ENCODE measurements around the gene SNRPA1. TPM values are rescaled to one million over a fixed set of nuclear protein-coding genes. Genes with fewer than 3 reads are reported as not detected.

Gene SNRPA1
- total RNA-seq, 4 donors from 2014 or later = 28.4 to 50.6 (median 40.0) TPM

DNA sequence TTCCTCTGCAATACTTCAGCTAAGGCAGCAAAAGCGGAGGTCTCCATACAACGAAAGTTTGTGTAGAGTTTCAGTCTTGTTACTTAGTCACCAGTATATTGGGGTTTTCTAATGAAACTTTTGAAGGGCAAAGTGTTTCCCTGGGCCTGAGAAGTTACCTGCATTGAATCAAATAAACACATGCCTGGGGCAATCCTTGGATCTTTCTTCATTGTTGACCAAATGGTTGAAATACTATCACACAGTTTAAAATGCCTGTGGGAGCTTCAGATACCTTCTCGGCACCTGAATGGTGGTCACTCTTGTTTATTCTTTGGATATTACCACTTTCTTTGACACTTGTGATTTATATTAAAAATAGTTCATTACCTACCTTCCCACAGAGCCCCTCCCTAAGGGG, 42.2 kb downstream of the SNRPA1 start:
- Histone ChIP-seq H3K4me3 (peak overlapping the region; percentile 58 to 88 (median 69)), H3K9me3 (no peaks in the 10 kb centered on the region), H3K4me1 (peaks cover 0 to 44% (median 14%) of the 10 kb centered on the region in 4 donors), H3K27ac (peak overlapping the region in 2 of 4 donors; percentile 75 to 94), H3K36me3 (no peaks in the 10 kb centered on the region), H3K27me3 (no peaks in the 10 kb centered on the region)
- no peak for DNase-seq (ENCODE audit: low spot score in 2 of 2)
- TF ChIP-seq, protein P1, sequence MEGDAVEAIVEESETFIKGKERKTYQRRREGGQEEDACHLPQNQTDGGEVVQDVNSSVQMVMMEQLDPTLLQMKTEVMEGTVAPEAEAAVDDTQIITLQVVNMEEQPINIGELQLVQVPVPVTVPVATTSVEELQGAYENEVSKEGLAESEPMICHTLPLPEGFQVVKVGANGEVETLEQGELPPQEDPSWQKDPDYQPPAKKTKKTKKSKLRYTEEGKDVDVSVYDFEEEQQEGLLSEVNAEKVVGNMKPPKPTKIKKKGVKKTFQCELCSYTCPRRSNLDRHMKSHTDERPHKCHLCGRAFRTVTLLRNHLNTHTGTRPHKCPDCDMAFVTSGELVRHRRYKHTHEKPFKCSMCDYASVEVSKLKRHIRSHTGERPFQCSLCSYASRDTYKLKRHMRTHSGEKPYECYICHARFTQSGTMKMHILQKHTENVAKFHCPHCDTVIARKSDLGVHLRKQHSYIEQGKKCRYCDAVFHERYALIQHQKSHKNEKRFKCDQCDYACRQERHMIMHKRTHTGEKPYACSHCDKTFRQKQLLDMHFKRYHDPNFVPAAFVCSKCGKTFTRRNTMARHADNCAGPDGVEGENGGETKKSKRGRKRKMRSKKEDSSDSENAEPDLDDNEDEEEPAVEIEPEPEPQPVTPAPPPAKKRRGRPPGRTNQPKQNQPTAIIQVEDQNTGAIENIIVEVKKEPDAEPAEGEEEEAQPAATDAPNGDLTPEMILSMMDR (IDR thresholded peaks at IDR 0.05) = no peak
- TF ChIP-seq POLR2A (IDR thresholded peaks at IDR 0.05) (no peak), EP300 (IDR thresholded peaks at IDR 0.05) (no peak)
- WGBS, 2 donors = 47 to 55% methylated on average over 3 of the region's 3 CpGs

DNA sequence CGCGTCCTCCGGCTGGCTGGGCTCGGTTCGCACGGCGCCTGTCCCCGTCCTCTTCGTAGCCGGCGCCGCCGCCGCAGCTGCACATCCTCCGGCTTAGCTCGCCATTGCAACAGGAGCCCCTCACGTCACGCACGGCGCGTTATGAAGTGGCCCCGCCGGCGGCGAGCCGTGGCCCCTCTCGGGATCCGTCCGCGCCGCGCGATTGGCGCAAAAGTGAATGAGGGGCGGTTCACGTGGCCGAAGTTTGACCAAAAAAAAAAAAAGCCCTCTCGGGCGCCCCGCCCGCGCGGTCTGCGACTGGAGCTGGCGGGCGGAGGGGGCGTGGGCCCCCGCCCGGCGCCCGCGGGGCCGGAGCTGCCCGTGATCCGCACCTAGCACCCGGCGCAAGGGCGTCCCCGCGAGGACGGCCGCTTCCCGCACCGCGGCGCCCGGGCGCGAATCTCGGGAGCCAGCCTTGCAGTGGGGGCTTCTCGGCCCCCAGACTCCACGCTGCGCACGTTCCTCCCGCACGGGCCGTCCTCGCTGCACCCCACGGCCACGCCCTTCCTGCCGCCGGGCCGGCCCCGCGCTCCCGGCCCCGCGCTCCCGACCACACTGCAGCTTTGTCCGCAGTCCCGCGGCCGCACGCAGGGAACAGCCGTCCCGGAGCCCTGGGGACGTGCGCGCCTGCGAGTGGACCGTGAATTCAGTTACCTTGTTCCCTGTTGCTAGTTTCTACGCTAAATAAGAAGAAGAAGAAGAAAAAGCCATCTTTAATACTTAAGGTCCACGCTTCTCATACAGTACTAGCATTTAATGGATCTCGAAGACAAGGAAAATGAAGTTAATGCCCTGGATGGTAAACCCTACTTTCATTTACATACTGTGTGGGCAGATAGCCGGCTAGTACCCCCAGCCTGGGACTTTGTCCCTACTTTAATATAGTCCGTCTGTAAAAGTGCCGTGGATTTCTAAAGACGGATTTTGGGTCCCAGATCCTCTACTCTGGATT, 42.9 kb downstream of the SNRPA1 start, which contains the start of gene CHSY1:
CHSY1 (minus strand) TSS at position 219 of the 991 bp plus-strand sequence. CDS start 592 bp downstream, outside the sequence.
- Histone ChIP-seq H3K4me3 (peak within 1 kb of the TSS; percentile 71 to 88 (median 80)), H3K27ac (peak within 1 kb of the TSS; percentile 77 to 94 (median 80)), H3K27me3 (no peaks in the 10 kb centered on the region), H3K9me3 (no peaks in the 10 kb centered on the region), H3K4me1 (peaks cover 0 to 51% (median 16%) of the 10 kb centered on the region in 4 donors), H3K36me3 (no peaks in the 10 kb centered on the region)
- TF ChIP-seq, protein P1 (IDR thresholded peaks at IDR 0.05) = peak; percentile 10 to 47 (median 27)
- TF ChIP-seq EP300 (IDR thresholded peaks at IDR 0.05) (peak; percentile 75 to 96), POLR2A (IDR thresholded peaks at IDR 0.05) (peak; percentile 78 to 86)
- WGBS, 2 donors = 1 to 2% methylated on average over 26 to 74 of the region's 108 CpGs
- DNase-seq (ENCODE audit: low spot score in 2 of 2) = peak; percentile 87 to 91

DNA sequence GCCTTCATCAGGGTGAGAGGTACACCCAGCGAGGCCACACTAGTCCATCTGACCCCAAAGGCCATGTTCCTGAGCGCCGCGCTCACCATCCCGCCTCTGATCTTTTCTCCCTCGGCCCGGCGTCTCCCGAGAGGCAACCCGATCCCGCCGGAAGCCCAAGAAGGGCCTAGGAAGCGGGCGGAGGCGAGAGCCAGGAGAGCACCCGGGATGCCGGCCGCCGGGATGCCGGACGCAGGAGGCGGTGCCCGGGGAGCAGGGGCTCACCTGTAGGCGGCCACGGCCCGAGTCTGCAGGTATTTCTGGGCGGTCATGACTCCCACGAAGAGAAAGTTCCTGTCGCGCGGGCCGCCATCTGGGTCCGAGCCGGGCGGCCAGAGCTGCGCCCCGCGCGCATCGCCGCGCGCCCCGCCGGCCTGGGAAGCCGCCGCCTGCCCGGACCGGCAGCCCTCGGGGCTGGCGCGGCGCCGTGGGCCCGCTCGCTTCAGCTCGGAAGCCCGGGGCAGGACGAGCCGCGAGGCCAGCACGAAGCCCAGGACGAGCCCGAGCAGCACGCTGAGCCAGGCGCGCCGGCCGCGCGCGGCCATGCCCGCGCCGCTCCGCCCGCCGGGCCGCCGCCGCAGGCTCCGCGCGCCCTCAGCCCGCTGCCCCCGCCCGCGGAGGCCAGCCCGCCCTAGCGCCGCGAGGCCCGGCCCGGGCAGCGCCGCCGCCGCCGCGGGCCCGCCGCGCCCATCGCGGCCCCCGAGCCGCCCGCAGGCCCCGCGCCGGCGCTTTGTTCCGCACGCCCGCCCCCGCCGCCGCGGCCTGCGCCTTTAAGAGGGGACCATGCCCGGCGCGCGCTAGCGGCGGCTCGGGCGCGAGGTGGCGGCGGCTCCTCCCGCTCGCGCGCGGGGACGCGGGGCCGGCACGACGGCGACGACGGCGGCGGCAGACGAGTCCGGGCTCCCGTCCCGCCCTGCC, 43.9 kb downstream of the SNRPA1 start:
- Histone ChIP-seq H3K9me3 (no peaks in the 10 kb centered on the region), H3K36me3 (no peaks in the 10 kb centered on the region), H3K4me3 (peak overlapping the region; percentile 71 to 88 (median 80)), H3K4me1 (peaks cover 0 to 61% (median 21%) of the 10 kb centered on the region in 4 donors), H3K27me3 (no peaks in the 10 kb centered on the region), H3K27ac (peak overlapping the region; percentile 77 to 94 (median 80))
- no peak for TF ChIP-seq POLR2A (IDR thresholded peaks at IDR 0.05)
- TF ChIP-seq, protein P1 (IDR thresholded peaks at IDR 0.05) = peak in 1 of 5 experiments; percentile 11
- WGBS, 2 donors = 0 to 1% methylated on average over 37 to 70 of the region's 150 CpGs
- no peak for DNase-seq (ENCODE audit: low spot score in 2 of 2)

DNA sequence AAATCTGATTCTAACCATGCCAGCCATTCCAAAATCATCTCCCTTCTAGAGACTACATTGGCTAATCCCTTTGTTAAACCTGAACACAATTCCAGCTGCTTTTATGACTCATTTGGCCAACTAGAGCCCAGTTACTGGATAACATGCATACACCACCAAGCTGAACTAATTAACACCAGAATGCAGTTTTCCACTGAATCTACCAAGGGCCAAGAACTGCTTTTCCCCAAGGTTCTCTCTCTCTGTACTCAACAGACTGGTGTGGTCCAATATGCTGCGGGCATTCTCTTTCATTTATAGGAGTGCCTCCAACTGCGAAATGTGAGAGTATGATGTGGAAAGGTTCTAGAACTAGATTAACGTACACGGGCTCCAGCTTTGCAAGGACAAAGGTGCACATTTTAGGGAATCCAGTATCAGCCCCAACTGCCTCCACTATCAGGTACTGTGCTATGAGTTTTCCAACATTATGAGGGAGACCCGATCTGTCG, 44.7 kb downstream of the SNRPA1 start:
- Histone ChIP-seq H3K36me3 (no peaks in the 10 kb centered on the region), H3K27ac (peak overlapping the region in 3 of 4 donors; percentile 60 to 89 (median 66)), H3K4me1 (peaks cover 0 to 65% (median 23%) of the 10 kb centered on the region in 4 donors), H3K27me3 (no peaks in the 10 kb centered on the region), H3K4me3 (peak overlapping the region; percentile 46 to 88 (median 80)), H3K9me3 (no peaks in the 10 kb centered on the region)
- WGBS, 2 donors = 3 to 9% methylated on average over 6 of the region's 6 CpGs
- TF ChIP-seq EP300 (IDR thresholded peaks at IDR 0.05) = peak in 1 of 2 donors; percentile 53
- no peak for TF ChIP-seq POLR2A (IDR thresholded peaks at IDR 0.05)
- DNase-seq (ENCODE audit: low spot score in 2 of 2) = no peak

DNA sequence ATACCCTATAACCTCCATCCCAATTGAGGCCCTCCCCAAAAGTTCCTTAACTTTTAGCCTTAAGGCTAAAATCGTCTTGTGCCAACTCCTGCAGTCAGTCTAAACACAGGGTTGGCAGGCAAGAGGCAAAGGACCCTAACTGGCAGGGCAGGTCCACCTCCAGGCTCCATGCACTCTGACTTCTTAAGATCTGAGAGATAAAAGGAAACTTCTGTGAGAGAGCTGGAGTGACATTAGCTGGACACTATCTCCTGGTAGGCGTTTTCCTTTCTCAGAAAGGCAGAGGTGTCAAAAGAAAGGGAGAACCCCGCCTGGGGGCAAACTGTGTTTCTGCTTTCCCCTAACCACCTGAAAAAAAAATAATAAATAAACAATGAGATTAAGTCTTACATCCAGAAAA, 46.8 kb downstream of the SNRPA1 start:
- Histone ChIP-seq H3K27me3 (no peaks in the 10 kb centered on the region), H3K4me3 (no peak overlapping the region), H3K36me3 (no peaks in the 10 kb centered on the region), H3K27ac (peak overlapping the region in 2 of 4 donors; percentile 30 to 40), H3K9me3 (no peaks in the 10 kb centered on the region), H3K4me1 (peaks cover 0 to 85% (median 33%) of the 10 kb centered on the region in 4 donors)
- TF ChIP-seq POLR2A (IDR thresholded peaks at IDR 0.05) = no peak
- TF ChIP-seq, protein P1 (IDR thresholded peaks at IDR 0.05) = no peak
- no peak for TF ChIP-seq EP300 (IDR thresholded peaks at IDR 0.05)
- no peak for DNase-seq (ENCODE audit: low spot score in 2 of 2)
- 63 to 77% methylated on average over 3 of the region's 3 CpGs for WGBS, 2 donors
